ENCODE measurements around the gene DCDC2.

- no peak for TF ChIP-seq CTCF (IDR thresholded peaks at IDR 0.05)
- TF ChIP-seq POLR2A (IDR thresholded peaks at IDR 0.05) = no peak
These were observed 461 bp upstream of the DCDC2 start for GRCh38 chr6:24358219-24358821.

Data from tibial nerve (tissue), 3 donors.